Liver (tissue), 3 donors: Measurements from ENCODE around the gene MTHFD2.

ENCODE experiments used
- EGR1 ChIP-seq, 2 donors: IDR thresholded peaks; 2 replicates each; pipeline ENCODE4 v1.6.1; 2016 to 2018; ENCODE audit warnings: antibody characterized with exemption in 2 of 2, low read depth in 2 of 2
- GABPA ChIP-seq, 2 donors: IDR thresholded peaks in 1 of 2; conservative IDR thresholded peaks in 1 of 2; 2 replicates each; pipeline ENCODE4 v1.6.1; 2016; ENCODE audit warnings: antibody characterized with exemption in 2 of 2, mild to moderate bottlenecking in 1 of 2, moderate library complexity in 1 of 2
- HNF4A ChIP-seq, 2 donors: conservative IDR thresholded peaks; 2 replicates each; pipeline ENCODE4 v1.6.1; 2016; ENCODE audit warnings: antibody characterized with exemption in 2 of 2, mild to moderate bottlenecking in 2 of 2
- HNF4G ChIP-seq: IDR thresholded peaks from 2 replicates; pipeline ENCODE4 v1.6.1; 2016; ENCODE audit warnings: antibody characterized with exemption
- JUND ChIP-seq, 2 donors: IDR thresholded peaks; 2 replicates each; pipeline ENCODE4 v1.6.1; 2016; ENCODE audit warnings: antibody characterized with exemption in 2 of 2
- RAD21 ChIP-seq, 2 donors: IDR thresholded peaks; 2 replicates each; pipeline ENCODE4 v1.6.1; 2016; ENCODE audit warnings: antibody characterized with exemption in 2 of 2, mild to moderate bottlenecking in 2 of 2
- REST ChIP-seq: IDR thresholded peaks from 2 replicates; pipeline ENCODE4 v1.6.1; 2016; ENCODE audit warnings: antibody characterized with exemption, mild to moderate bottlenecking
- RXRA ChIP-seq, 2 donors: IDR thresholded peaks; 2 replicates each; pipeline ENCODE4 v1.6.1; 2017 to 2018; ENCODE audit warnings: antibody characterized with exemption in 2 of 2, mild to moderate bottlenecking in 1 of 2
- SP1 ChIP-seq: IDR thresholded peaks from 2 replicates; pipeline ENCODE4 v1.6.1; 2018; ENCODE audit warnings: antibody characterized with exemption, mild to moderate bottlenecking
- TAF1 ChIP-seq: conservative IDR thresholded peaks from 2 replicates; pipeline ENCODE4 v1.6.1; 2016; ENCODE audit warnings: antibody characterized with exemption, mild to moderate bottlenecking
- YY1 ChIP-seq: IDR thresholded peaks from 2 replicates; pipeline ENCODE4 v1.6.1; 2016; ENCODE audit warnings: antibody characterized with exemption, mild to moderate bottlenecking
- TF ChIP-seq, protein P1 (sequence below): fragments of 150-350 bp; IDR thresholded peaks from 2 replicates; pipeline ENCODE4 v1.5.1; 2017; ENCODE audit warnings: improper control_type of control experiment, low read depth, low read length; ENCODE audit not compliant: missing input control
- TF ChIP-seq, protein P2 (sequence below): IDR thresholded peaks from 2 replicates; pipeline ENCODE4 v1.6.1; 2016; ENCODE audit warnings: antibody characterized with exemption
- donor health status: healthy.
- donor health status: healthy.

DNA sequence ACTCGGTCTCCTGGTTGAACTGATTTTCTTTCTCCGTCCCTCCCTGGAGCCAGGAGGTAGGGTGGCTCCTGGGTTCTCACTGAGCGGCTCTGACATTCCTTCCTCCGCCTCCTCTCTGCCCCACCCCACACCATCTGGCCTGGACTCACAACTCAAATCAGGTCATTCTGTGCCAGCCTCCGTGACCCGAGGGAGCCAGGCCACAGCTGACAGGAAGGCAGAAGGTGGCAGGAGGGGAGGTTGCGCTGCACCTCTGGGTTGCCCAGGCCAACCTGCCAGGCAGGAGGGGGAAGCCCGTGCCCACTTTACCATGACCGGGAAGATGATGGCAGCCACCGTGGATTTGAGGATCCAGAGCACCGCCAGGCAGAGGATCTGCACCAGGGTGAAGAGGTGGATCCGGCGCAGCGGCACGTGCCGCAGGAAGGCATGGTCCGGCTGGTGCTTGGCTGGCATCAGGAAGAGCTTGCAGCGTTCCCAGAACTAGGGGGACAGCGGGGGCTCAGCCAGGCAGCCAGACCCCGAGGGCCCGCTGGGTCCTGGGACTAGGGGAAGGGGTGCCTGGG is 28.3 kb downstream of the MTHFD2 start:
- TF ChIP-seq, protein P1, sequence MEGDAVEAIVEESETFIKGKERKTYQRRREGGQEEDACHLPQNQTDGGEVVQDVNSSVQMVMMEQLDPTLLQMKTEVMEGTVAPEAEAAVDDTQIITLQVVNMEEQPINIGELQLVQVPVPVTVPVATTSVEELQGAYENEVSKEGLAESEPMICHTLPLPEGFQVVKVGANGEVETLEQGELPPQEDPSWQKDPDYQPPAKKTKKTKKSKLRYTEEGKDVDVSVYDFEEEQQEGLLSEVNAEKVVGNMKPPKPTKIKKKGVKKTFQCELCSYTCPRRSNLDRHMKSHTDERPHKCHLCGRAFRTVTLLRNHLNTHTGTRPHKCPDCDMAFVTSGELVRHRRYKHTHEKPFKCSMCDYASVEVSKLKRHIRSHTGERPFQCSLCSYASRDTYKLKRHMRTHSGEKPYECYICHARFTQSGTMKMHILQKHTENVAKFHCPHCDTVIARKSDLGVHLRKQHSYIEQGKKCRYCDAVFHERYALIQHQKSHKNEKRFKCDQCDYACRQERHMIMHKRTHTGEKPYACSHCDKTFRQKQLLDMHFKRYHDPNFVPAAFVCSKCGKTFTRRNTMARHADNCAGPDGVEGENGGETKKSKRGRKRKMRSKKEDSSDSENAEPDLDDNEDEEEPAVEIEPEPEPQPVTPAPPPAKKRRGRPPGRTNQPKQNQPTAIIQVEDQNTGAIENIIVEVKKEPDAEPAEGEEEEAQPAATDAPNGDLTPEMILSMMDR, result no peak
- TF ChIP-seq JUND (IDR thresholded peaks at IDR 0.05) (no peak), HNF4G (no peak), REST (no peak), EGR1 (IDR thresholded peaks at IDR 0.05; ENCODE audit: low read depth in 2 of 2) (no peak), TAF1 (no peak), YY1 (no peak), SP1 (no peak), HNF4A (conservative IDR thresholded peaks at IDR 0.05) (no peak), GABPA (IDR thresholded peaks at IDR 0.05 in 1 of 2, conservative IDR thresholded peaks at IDR 0.05 in 1 of 2) (no peak), RAD21 (IDR thresholded peaks at IDR 0.05) (no peak), RXRA (IDR thresholded peaks at IDR 0.05) (no peak)
- TF ChIP-seq, protein P2, sequence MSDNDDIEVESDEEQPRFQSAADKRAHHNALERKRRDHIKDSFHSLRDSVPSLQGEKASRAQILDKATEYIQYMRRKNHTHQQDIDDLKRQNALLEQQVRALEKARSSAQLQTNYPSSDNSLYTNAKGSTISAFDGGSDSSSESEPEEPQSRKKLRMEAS, result no peak
